Kidney capillary endothelial cell (primary cell): ENCODE data around the gene RNF135.
A peak's percentile ranks its signal among the peaks of the same experiment; 100 is the strongest.
"Not testable (repeated sequence)": the region's sequence is repeated elsewhere in the genome, so short reads cannot be mapped to it uniquely, and the experiment has no call there.

Experiments
- DNase-seq: peaks from one replicate; pipeline ENCODE4 v3.0.0-alpha.2; 2018; ENCODE audit warnings: low spot score

RNF135 gene

DNA sequence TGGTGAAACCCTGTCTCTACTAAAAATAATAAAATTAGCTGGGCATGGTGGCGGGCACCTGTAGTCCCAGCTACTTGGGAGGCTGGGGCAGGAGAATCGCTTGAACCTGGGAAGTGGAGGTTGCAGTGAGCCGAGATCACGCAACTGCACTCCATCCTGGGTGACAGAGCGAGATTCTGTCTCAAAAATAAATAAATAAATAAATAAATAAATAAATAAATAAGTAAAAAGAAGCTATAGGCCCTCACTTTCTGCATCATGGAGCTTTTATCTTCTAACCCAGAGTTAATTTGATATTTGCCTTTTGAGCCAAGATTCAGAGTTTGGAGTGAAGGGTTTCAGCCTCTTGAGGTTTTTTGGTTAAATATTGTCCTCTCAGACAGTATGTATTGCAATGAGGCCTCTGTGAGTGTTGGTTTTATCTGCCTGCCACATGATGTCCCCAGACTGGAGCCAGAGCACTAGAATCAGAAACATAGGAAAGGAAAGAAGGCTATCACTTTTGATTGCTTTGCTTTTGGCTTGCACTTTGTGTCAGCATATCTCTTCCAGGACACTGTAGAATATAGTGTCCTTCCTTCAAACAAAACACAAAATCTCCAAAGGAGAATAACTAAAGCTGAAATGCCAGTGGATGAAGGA lies 32.5 kb downstream of the RNF135 start:
- no peak for DNase-seq

DNA sequence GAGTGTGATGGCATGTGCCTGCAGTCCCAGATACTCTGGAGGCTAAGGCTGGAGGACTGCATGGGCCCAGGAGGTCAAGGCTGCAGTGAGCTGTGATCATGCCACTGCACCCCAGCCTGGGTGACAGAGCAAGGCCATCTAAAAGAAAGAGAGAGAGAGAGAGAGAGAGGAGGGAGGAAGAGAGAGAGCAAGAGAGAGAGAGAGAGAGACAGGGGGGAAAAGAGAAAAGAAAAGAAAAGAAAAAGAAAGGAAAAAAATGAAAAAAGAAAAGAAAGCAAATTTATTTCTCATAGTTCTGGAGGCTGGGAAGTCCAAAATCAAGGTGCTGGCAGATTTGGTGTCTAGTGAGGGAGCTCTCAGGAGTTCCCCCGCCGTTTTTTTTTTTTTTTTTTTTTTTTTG lies 33.3 kb downstream of the RNF135 start:
- no peak for DNase-seq

DNA sequence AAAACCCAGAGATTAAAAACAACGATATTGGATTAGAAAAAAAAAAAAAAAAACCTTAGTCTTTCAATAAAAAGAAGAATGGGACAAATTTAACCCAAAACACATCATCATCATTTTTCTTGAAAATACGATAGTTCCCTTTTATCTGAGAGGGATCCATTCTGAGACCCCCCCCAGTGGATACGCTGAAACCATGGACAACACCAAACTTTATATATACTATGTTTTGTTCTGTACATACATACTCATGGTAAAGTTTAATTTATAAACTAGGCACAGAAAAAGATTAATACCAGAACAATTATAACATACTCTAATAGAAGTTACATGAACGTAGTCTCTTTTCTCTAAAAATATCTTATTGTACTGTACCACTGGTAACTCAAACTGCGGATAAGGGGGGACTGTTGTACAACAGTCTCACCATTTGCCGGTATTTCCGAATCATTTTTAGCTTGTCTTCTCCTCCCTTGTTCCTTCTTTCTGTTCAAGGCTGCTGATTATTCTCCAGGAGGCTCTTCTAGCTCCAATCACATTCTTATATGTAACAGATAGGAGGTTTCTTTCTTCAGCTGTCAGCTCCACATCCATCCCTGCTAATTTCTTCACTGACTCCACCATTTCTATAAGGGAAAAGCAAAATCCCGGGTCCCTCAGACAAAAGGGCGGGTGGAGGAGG lies 37.0 kb downstream of the RNF135 start:
- no peak for DNase-seq

DNA sequence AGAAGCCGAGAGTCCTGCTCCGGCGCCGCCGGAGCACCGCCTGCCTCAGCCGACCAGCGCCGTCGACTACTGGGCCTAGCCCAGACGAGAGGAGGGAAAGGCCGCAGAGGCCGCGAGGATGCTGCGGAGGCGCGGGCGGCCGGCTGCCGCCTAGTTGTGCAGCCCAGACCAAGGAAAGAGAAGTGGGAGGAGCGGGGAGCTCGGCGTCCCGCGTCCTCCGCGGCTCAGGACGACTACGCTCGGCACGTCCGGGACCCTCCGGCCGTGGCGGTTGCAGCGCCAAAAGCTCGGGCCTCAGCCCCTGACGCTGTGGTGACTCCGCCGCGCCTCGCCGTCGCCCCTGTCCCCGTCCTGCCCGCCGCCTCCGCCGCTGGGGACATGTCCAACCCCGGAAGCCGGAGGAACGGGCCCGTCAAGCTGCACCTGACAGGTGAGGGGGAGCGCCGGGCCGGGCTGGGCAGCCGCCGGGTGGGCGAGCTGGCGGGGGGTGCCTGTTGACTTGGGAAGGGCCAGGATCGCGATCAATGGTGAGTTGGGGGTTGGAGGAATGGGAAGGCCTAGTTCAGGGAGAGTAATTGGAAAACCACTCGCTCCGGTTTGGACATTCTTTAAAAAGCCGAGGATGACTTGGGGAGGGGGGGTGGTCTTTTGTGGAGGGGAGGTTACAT lies 37.7 kb downstream of the RNF135 start:
- peak; percentile 47 for DNase-seq

DNA sequence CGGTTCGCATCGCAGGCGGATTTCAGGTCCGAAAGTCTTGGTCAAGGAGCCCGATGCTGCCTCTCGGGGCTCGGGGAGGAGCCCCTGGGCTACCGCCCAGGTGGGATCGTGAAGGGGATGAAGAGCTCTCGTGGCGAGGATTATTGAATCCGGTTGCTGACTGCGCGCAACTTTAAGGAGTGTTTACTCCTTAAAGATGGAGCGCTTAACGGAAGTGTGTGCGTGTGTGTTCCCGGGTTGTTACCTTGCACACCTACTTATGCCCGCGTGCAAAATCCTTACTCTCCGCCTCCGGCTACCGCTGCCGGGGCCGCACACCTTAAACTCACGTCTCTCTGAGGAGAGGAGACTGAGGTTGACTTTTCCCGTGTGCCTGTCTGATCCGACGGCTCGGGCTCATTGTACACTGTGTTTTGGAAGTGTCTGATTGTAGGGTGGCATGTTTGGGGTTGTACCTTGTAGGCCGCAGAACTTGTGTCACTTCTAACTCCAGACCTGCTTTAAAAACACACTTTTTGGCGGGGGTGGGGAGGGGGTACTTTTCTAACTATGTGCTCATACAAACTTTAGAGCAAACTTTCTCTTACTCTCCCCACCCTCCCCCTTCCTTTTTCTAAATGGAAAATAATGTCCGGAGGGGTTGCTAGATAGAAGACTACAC lies 38.3 kb downstream of the RNF135 start:
- not testable (repeated sequence) for DNase-seq

DNA sequence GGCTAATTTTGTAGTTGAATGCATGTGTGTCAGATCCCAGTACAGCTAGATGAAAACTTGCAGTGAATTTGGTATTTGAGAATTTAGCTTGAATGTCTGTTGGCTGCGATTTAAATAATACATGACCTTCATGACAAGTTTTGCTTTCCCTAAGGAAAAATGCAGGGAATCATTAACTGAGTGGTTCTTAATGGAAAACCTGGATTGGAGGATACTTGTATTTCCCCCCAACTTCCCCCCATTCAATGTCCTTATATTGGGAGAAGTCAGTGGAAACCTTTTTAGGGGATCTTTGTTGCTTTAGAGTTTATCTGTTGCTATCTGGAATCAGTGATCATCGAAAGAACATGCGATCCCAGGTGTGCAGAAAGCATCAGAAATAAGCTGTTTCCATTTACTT lies 39.2 kb downstream of the RNF135 start:
- DNase-seq: not testable (repeated sequence)

DNA sequence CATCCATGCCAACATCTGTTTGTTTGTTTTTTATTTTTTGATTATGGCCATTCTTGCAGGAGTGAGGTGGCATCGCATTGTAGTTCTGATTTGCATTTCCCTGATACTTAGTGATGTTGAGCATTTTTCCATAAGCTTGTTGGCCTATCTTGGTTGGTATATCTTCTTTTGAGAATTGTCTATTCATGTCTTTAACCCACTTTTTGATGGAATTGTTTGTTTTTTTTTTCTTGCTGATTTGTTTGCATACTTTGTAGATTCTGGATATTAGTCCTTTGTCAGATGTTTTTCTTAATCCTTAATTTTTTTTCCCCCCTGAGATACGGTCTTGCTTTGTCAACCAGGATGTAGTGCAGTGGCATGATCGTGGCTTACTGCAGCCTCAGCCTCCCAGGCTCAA lies 43.0 kb downstream of the RNF135 start:
- DNase-seq: no peak

DNA sequence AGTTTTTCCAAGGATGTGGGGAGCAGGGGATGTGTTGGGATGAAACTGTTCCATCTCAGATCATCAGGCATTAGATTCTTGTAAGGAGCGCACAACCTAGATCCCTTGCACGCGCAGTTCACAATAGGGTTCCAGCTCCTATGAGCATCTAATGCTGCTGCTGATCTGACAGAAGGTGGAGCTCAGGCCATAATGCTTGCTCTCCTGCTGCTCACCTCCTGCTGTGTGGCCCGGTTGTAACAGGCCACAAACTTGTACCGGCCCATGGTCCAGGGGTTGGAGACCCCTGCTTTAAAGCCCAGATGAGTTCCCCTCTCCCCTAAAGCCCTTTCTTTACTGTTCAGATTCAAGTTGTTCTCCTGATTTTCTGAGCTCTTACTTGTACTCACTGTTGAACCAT lies 44.8 kb downstream of the RNF135 start:
- no peak for DNase-seq

DNA sequence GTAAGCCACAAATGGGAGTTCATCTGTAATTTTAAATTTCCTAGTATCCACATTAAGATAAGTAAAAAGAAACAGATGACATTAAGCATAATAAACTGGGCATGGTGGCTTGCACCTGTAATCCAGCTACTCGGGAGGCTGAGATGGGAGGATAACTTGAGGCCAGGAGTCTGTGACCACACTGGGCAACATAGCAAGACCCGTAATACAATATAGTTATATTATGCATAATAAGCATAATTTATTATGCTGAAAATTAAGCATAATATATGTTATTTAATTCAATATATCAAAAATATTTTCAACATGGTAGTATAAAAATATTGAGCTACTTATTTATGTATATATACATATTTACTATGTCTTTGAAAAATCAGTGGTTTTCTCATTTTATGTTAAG lies 48.2 kb downstream of the RNF135 start:
- DNase-seq: no peak

DNA sequence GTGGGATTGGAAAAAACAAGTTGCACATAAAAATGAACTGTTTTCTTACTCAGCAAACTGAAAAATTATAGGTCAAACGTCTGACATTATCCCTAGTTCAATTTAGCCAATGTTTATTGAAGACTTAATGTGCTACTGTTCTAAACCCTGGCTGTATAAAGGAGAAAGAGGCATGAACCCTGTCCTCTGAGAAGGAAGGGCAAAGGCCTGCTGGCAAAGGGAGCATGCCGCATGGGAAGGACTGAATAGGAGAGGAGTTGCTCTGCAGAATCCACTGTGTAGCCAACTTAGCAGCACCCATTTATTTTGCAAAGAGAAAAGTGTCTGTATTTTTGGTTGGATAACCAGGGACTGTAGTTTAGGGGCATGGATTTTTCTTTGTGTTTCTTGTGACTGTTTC lies 52.3 kb downstream of the RNF135 start:
- not testable (repeated sequence) for DNase-seq

DNA sequence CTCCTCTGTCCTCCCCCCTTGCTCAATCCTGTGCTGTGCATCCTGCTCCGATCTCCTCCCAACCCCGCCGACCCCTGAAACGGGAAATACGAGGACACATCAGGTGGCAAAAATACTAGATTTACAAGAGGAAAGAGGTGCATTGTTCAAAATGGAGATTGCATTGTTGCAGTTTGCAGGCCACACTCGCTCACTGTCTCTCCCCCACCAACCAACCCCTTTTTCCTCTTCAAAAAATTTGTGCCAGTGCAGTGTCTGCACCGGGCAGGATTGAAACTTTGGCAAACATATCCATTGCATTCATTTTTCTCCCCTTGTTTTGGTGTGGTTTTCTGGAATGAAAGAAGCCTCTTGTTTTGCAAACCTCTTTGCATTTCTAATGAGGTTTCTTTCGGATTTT lies 61.0 kb downstream of the RNF135 start:
- DNase-seq: no peak

DNA sequence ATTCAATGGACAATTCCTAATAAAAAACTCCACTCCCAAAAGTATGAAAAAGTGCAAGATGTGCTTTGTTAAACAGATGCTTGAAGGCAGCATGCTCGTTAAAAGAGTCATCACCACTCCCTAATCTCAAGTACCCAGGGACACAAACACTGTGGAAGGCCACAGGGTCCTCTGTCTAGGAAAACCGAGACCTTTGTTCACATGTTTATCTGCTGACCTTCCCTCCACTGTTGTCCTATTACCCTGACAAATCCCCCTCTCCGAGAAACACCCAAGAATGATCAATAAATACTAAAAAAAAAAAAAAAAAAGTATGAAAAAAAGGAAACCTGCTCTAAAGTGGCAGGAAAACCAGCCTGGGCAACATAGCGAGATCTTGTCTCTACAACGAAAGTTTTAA lies 64.8 kb downstream of the RNF135 start:
- DNase-seq: not testable (repeated sequence)

DNA sequence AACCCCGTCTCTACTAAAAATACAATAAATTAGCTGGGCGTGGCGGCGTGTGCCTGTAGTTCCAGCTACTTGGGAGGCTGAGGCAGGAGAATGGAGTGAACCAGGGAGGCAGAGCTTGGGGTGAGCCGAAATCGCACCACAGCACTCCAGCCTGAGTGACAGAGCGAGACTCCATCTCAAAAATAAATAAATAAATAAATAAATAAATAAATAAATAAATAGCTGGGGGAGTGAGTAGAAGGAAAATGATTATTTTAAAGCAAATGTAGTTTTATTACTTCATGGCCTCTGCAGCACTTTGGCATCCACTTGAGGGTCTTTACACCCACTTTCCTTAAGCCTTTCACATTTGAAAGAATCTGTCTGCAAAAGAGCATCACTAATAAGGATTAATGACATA lies 70.0 kb downstream of the RNF135 start:
- DNase-seq: not testable (repeated sequence)

DNA sequence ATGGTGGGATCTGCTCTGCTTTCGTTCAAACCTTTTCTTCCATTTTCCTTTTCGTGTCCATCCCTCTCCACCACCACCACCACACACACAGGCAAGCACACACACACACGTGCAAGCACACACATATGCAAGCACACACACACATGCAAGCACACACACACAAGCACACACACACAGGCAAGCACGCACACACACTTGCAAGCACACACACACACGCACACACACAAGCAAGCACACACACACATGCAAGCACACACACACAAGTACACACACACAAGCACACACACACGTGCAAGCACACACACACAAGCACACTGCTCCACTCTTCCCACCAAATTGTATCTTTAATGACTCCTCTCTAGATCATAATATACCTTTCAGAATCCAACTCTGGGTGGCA lies 71.5 kb downstream of the RNF135 start:
- not testable (repeated sequence) for DNase-seq

DNA sequence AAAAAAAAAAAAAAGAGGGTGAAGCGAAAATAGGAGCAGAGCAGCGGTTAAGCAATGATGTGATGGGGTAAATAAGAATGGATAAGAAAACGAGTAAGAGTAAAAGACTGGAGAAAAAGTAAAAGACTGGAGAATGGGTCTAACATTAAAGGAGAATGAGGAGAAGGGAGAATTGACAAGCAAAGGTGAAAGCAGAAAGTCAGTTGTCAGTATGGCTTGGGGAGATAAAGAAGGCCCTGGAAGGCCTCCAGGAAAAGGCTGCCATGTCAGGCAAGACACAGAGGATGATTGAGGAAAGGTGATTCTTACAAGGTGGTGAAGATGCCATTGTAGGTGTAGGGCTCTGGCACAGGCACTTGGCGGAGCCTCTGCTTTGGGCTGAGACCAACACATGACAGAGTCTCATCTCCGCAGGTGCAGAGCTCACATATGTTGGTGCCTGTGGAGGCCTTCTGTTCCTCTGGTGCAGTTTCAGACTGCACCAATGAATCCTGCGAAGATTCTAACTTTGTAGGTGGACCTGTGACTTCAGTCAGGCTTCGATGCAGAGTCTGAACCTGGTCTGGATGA lies 76.1 kb downstream of the RNF135 start:
- DNase-seq: not testable (repeated sequence)

DNA sequence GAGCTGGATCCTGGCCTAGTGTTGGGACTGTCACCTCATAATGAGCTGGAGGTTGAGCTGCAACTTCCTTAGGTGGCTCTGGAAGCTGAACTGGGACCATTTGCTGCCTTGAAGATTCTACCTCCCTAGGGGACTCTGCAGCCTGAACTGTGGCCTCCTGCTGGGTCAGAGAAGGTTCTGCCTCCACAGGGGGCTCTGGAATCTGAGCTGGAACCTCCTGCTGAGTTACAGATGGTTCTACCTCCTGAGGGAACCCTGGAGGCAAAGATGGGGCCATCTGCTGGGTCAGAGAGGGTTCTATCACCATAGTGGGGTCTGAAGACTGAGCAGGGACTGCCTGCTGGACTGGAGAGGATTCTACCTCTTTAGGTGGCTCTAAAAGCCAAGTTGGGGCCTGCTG lies 77.3 kb downstream of the RNF135 start:
- no peak for DNase-seq

DNA sequence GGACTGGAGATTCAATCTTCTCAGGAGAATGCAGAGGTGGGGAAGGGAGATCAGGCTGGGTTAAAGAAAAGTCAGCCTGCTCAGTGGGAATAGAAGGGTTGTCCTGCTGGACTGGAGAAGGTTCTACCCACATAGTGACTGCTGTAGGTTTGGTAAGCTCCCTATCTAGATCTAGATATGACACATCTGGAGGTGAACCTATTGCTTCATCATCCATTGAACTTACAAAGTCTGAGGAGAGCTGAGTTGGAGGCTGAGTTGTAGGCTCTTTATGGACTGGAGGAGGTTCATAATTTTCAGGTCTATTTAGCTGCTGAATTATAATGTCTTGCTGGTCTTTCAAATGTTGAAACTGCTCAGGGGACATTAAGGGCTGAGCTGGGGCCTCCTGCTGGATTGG lies 77.9 kb downstream of the RNF135 start:
- DNase-seq: no peak
